GM23338 (cell line): Measurements from ENCODE around the gene GPR85. TPM values are rescaled to one million over a fixed set of nuclear protein-coding genes. Genes with fewer than 3 reads are reported as not detected.

Source experiments
- ATAC-seq: fragments of 200-7000 bp; cut with Tn5 transposase; 3 replicates; pipeline ENCODE4 v1.9.1; 2020
- DNase-seq: peaks from one replicate; pipeline ENCODE4 v3.0.0-alpha.2; 2015; ENCODE audit warnings: low spot score
- H2AFZ ChIP-seq: fragments of 200-600 bp; sonication (generic); 2 replicates; pipeline ENCODE4 v1.8.0; 2016; ENCODE audit warnings: antibody characterized with exemption, mild to moderate bottlenecking, moderate library complexity
- H3F3A ChIP-seq: fragments of 200-600 bp; sonication (generic); replicated peaks from 2 replicates; pipeline ENCODE4 v1.8.0; 2017; ENCODE audit warnings: antibody characterized with exemption, mixed run types, low read depth
- H3K27ac ChIP-seq: fragments of 200-600 bp; sonication (generic); 2 replicates; pipeline ENCODE4 v1.6.1; 2016; ENCODE audit warnings: low read depth
- H3K27me3 ChIP-seq: fragments of 200-600 bp; sonication (generic); 2 replicates; pipeline ENCODE4 v1.8.0; 2016; ENCODE audit warnings: mild to moderate bottlenecking, mixed run types, moderate library complexity; ENCODE audit not compliant: insufficient read depth
- H3K36me3 ChIP-seq: fragments of 200-600 bp; sonication (generic); 2 replicates; pipeline ENCODE4 v1.8.0; 2016; ENCODE audit warnings: mild to moderate bottlenecking; ENCODE audit not compliant: insufficient read depth
- H3K4me1 ChIP-seq: fragments of 200-600 bp; sonication (generic); 2 replicates; pipeline ENCODE4 v1.8.0; 2016; ENCODE audit warnings: mild to moderate bottlenecking, moderate library complexity; ENCODE audit not compliant: insufficient read depth
- H3K4me2 ChIP-seq: fragments of 200-600 bp; sonication (generic); 2 replicates; pipeline ENCODE4 v1.7.1; 2017; ENCODE audit warnings: mixed run types
- H3K4me3 ChIP-seq: fragments of 200-600 bp; sonication (generic); 2 replicates; pipeline ENCODE4 v1.6.1; 2016; ENCODE audit warnings: mixed run types
- H3K79me2 ChIP-seq: fragments of 200-600 bp; sonication (generic); replicated peaks from 2 replicates; pipeline ENCODE4 v1.8.0; 2017; ENCODE audit warnings: mild to moderate bottlenecking; ENCODE audit not compliant: insufficient read depth
- H3K9me2 ChIP-seq: fragments of 200-600 bp; sonication (generic); 2 replicates; pipeline ENCODE4 v1.8.0; 2017; ENCODE audit not compliant: insufficient read depth
- H4K20me1 ChIP-seq: fragments of 200-600 bp; sonication (generic); replicated peaks from 2 replicates; pipeline ENCODE4 v1.8.0; 2017; ENCODE audit warnings: mild to moderate bottlenecking; ENCODE audit not compliant: insufficient read depth
- H3K27ac Mint-ChIP-seq: 2 replicates; pipeline ENCODE4 v1.8.0; 2020; ENCODE audit warnings: inconsistent platforms, mild to moderate bottlenecking, moderate library complexity, mixed read lengths
- H3K27me3 Mint-ChIP-seq: 3 replicates; pipeline ENCODE4 v1.8.0; 2022; ENCODE audit warnings: low read depth, mild to moderate bottlenecking, moderate library complexity, mixed read lengths, inconsistent platforms; ENCODE audit not compliant: insufficient read depth, poor library complexity
- H3K36me3 Mint-ChIP-seq: 3 replicates; pipeline ENCODE4 v1.8.0; 2021; ENCODE audit warnings: low read depth, mild to moderate bottlenecking, inconsistent platforms, moderate library complexity, mixed read lengths
- H3K4me1 Mint-ChIP-seq: 3 replicates; pipeline ENCODE4 v1.8.0; 2020; ENCODE audit warnings: mild to moderate bottlenecking, inconsistent platforms, mixed read lengths
- H3K4me3 Mint-ChIP-seq: 3 replicates; pipeline ENCODE4 v1.8.0; 2021; ENCODE audit warnings: moderate library complexity, mild to moderate bottlenecking, inconsistent platforms, mixed read lengths
- H3K9me3 Mint-ChIP-seq: 3 replicates; pipeline ENCODE4 v1.8.0; 2020; ENCODE audit warnings: moderate library complexity, mild to moderate bottlenecking, inconsistent platforms, mixed read lengths
- ETS1 ChIP-seq: IDR thresholded peaks from 2 replicates; pipeline ENCODE4 v1.6.1; 2016; ENCODE audit warnings: antibody characterized with exemption
- EZH2 ChIP-seq: fragments of 200-600 bp; sonication (generic); IDR thresholded peaks from one replicate; pipeline ENCODE4 v1.8.0; 2017; ENCODE audit warnings: antibody characterized with exemption, mild to moderate bottlenecking, low read depth; ENCODE audit not compliant: unreplicated experiment
- EZH2phosphoT487 ChIP-seq: fragments of 200-600 bp; sonication (generic); IDR thresholded peaks from one replicate; pipeline ENCODE4 v1.8.1; 2018; ENCODE audit warnings: antibody characterized with exemption; ENCODE audit not compliant: unreplicated experiment
- JUNB ChIP-seq: IDR thresholded peaks from one replicate; pipeline ENCODE4 v1.6.1; 2016; ENCODE audit warnings: antibody characterized with exemption; ENCODE audit not compliant: unreplicated experiment
- NANOG ChIP-seq: IDR thresholded peaks from 2 replicates; pipeline ENCODE4 v1.6.1; 2016; ENCODE audit warnings: antibody characterized with exemption, borderline replicate concordance
- POLR2AphosphoS5 ChIP-seq: IDR thresholded peaks from 2 replicates; pipeline ENCODE4 v1.6.1; 2016; ENCODE audit warnings: antibody characterized with exemption, low read depth
- STAT1 ChIP-seq: IDR thresholded peaks from one replicate; pipeline ENCODE4 v1.6.1; 2016; ENCODE audit warnings: antibody characterized with exemption; ENCODE audit not compliant: unreplicated experiment
- ZNF114 ChIP-seq: fragments of 250-450 bp; sonication (Bioruptor Pico); IDR thresholded peaks from 2 replicates; pipeline ENCODE4 v1.5.0; 2020; ENCODE audit warnings: mild to moderate bottlenecking, moderate library complexity
- ZNF462 ChIP-seq: fragments of 250-450 bp; sonication (Bioruptor Pico); IDR thresholded peaks from 2 replicates; pipeline ENCODE4 v1.5.0; 2020; ENCODE audit warnings: mild to moderate bottlenecking, moderate library complexity
- polyA plus RNA-seq: library from polyadenylated mRNA; unstranded; fragments of >200 nt; fragmentation: Nextera tagmentation; extraction: Ambion mirVana; gene quantifications from 2 replicates; pipeline ENCODE4 v1.2.1, GENCODE V29; 2016
- total RNA-seq: library from RNA; depleted of rRNA; stranded (reverse); fragments of >200 nt; shearing (Covaris generic); gene quantifications from 2 replicates; pipeline ENCODE4 v1.2.3, GENCODE V29; 2014

Gene GPR85
- total and polyA plus RNA-seq, 2 experiments from 2014 or later: 0.16 to 0.35 TPM

GRCh38 chr7:113060100-113060499 is 26.5 kb downstream of the GPR85 start:
- no peak overlapping the region for H2AFZ ChIP-seq
- DNase-seq (no peak), ATAC-seq (no peak)
- no peaks in the 10 kb centered on the region for H3K79me2 ChIP-seq
- H3K36me3 Mint-ChIP-seq: no peaks in the 10 kb centered on the region
- peaks cover 1% of the 10 kb centered on the region for H3K27me3 Mint-ChIP-seq
- H4K20me1 ChIP-seq: no peaks in the 10 kb centered on the region
- no peak overlapping the region for H3K4me2 ChIP-seq
- no peak overlapping the region for H3K4me3 Mint-ChIP-seq
- H3K27me3 ChIP-seq: no peaks in the 10 kb centered on the region; the same call in 1 of the 2 replicates
- no peaks in the 10 kb centered on the region for H3K4me1 ChIP-seq
- 0 out of 2 replicates have a peak, but pooled peaks cover 3% of the 10 kb centered on the region for H3K9me2 ChIP-seq
- no peak overlapping the region for H3K4me3 ChIP-seq
- H3K27ac Mint-ChIP-seq: no peak overlapping the region
- H3K27ac ChIP-seq: no peak overlapping the region
- H3K4me1 Mint-ChIP-seq: no peaks in the 10 kb centered on the region
- H3K36me3 ChIP-seq: no peaks in the 10 kb centered on the region
- no peak for TF ChIP-seq STAT1
- no peak for TF ChIP-seq ZNF462 (CRISPR knock-in tag)
- no peak for TF ChIP-seq EZH2
- no peak for TF ChIP-seq JUNB
- H3F3A ChIP-seq: no peaks in the 10 kb centered on the region
- H3K9me3 Mint-ChIP-seq: no peaks in the 10 kb centered on the region

- ATAC-seq (no peak), DNase-seq (no peak)
- Mint-ChIP-seq H3K36me3 (no peaks in the 10 kb centered on the region), H3K27ac (no peak overlapping the region), H3K9me3 (peaks cover 5% of the 10 kb centered on the region; the same call in 2 of the 3 replicates), H3K27me3 (peaks cover 1% of the 10 kb centered on the region), H3K4me3 (no peak overlapping the region), H3K4me1 (no peaks in the 10 kb centered on the region)
- Histone ChIP-seq H3K4me3 (no peak overlapping the region), H3K27me3 (no peaks in the 10 kb centered on the region), H3K27ac (no peak overlapping the region), H3F3A (no peaks in the 10 kb centered on the region), H3K9me2 (0 out of 2 replicates have a peak, but pooled peaks cover 3% of the 10 kb centered on the region), H3K79me2 (no peaks in the 10 kb centered on the region), H3K4me2 (no peak overlapping the region), H4K20me1 (no peaks in the 10 kb centered on the region), H3K4me1 (no peaks in the 10 kb centered on the region), H3K36me3 (no peaks in the 10 kb centered on the region), H2AFZ (no peak overlapping the region)
- no peak for TF ChIP-seq JUNB
- TF ChIP-seq NANOG: no peak
- TF ChIP-seq ZNF114: no peak
- TF ChIP-seq EZH2phosphoT487: no peak
- TF ChIP-seq ETS1: no peak
- TF ChIP-seq POLR2AphosphoS5: no peak
Observed at GRCh38 chr7:113054938-113055337, 31.7 kb downstream of the GPR85 start.
